Liver (tissue), 9 donors: Measurements from ENCODE around the gene SLC12A7. TPM values are rescaled to one million over a fixed set of nuclear protein-coding genes. Genes with fewer than 3 reads are reported as not detected.

ENCODE experiments used
- DNase-seq: peaks from one replicate; pipeline ENCODE4 v3.0.0-alpha.2; 2017; ENCODE audit warnings: low spot score
- H3K27ac ChIP-seq, 2 donors: one replicate each; pipeline ENCODE4 v1.7.0; 2013; ENCODE audit warnings: inconsistent platforms in 2 of 2, low read length in 2 of 2, control low read depth in 1 of 2, low read depth in 1 of 2, mild to moderate bottlenecking in 1 of 2
- H3K27me3 ChIP-seq, 4 donors: one replicate each; pipeline versions ENCODE4 v1.6.1 to v1.7.0; 2013; ENCODE audit warnings: low read length in 3 of 4, inconsistent platforms in 1 of 4, mild to moderate bottlenecking in 1 of 4, moderate library complexity in 1 of 4; ENCODE audit not compliant: control insufficient read depth in 4 of 4, insufficient read depth in 4 of 4
- H3K36me3 ChIP-seq, 4 donors: one replicate each; pipeline versions ENCODE4 v1.6.1 to v1.7.0; 2013; ENCODE audit warnings: low read length in 3 of 4, mild to moderate bottlenecking in 3 of 4, low read depth in 1 of 4, moderate library complexity in 1 of 4; ENCODE audit not compliant: control insufficient read depth in 4 of 4, insufficient read depth in 3 of 4
- H3K4me1 ChIP-seq, 4 donors: one replicate each; pipeline versions ENCODE4 v1.6.1 to v1.7.0; 2013; ENCODE audit warnings: low read length in 3 of 4, mild to moderate bottlenecking in 3 of 4, moderate library complexity in 1 of 4; ENCODE audit not compliant: control insufficient read depth in 4 of 4, insufficient read depth in 4 of 4
- H3K4me3 ChIP-seq, 3 donors: one replicate each; pipeline versions ENCODE4 v1.6.1 to v1.7.0; 2013; ENCODE audit warnings: low read length in 3 of 3, control low read depth in 1 of 3, low read depth in 1 of 3, mild to moderate bottlenecking in 1 of 3
- H3K9ac ChIP-seq, 2 donors: one replicate each; pipeline ENCODE4 v1.7.0; 2013; ENCODE audit warnings: low read length in 2 of 2, mild to moderate bottlenecking in 2 of 2, moderate library complexity in 2 of 2, control low read depth in 1 of 2, low read depth in 1 of 2
- H3K9me3 ChIP-seq, 4 donors: one replicate each; pipeline versions ENCODE4 v1.6.1 to v1.7.0; 2013; ENCODE audit warnings: low read length in 3 of 4; ENCODE audit not compliant: control insufficient read depth in 4 of 4
- ATF3 ChIP-seq: IDR thresholded peaks from 2 replicates; pipeline ENCODE4 v1.6.1; 2016; ENCODE audit warnings: antibody characterized with exemption
- FOXA1 ChIP-seq: IDR thresholded peaks from 2 replicates; pipeline ENCODE4 v1.6.1; 2016; ENCODE audit warnings: antibody characterized with exemption
- FOXA2 ChIP-seq: IDR thresholded peaks from 2 replicates; pipeline ENCODE4 v1.6.1; 2016; ENCODE audit warnings: antibody characterized with exemption
- HNF4A ChIP-seq, 2 donors: conservative IDR thresholded peaks; 2 replicates each; pipeline ENCODE4 v1.6.1; 2016; ENCODE audit warnings: antibody characterized with exemption in 2 of 2, mild to moderate bottlenecking in 2 of 2
- HNF4G ChIP-seq: IDR thresholded peaks from 2 replicates; pipeline ENCODE4 v1.6.1; 2016; ENCODE audit warnings: antibody characterized with exemption
- JUND ChIP-seq, 2 donors: IDR thresholded peaks; 2 replicates each; pipeline ENCODE4 v1.6.1; 2016; ENCODE audit warnings: antibody characterized with exemption in 2 of 2
- RAD21 ChIP-seq, 2 donors: IDR thresholded peaks; 2 replicates each; pipeline ENCODE4 v1.6.1; 2016; ENCODE audit warnings: antibody characterized with exemption in 2 of 2, mild to moderate bottlenecking in 2 of 2
- RXRA ChIP-seq, 2 donors: IDR thresholded peaks; 2 replicates each; pipeline ENCODE4 v1.6.1; 2017 to 2018; ENCODE audit warnings: antibody characterized with exemption in 2 of 2, mild to moderate bottlenecking in 1 of 2
- SP1 ChIP-seq: IDR thresholded peaks from 2 replicates; pipeline ENCODE4 v1.6.1; 2018; ENCODE audit warnings: antibody characterized with exemption, mild to moderate bottlenecking
- TAF1 ChIP-seq: conservative IDR thresholded peaks from 2 replicates; pipeline ENCODE4 v1.6.1; 2016; ENCODE audit warnings: antibody characterized with exemption, mild to moderate bottlenecking
- YY1 ChIP-seq: IDR thresholded peaks from 2 replicates; pipeline ENCODE4 v1.6.1; 2016; ENCODE audit warnings: antibody characterized with exemption, mild to moderate bottlenecking
- ZBTB33 ChIP-seq: IDR thresholded peaks from 2 replicates; pipeline ENCODE4 v1.6.1; 2016; ENCODE audit warnings: antibody characterized with exemption
- WGBS: extraction: QIAGEN DNeasy Blood & Tissue Kit; methylation state at CpG from one replicate; pipeline ENCODE4 v1.1.7; 2013; 5-methylcytosine and 5-hydroxymethylcytosine counted together
- polyA plus RNA-seq, 2 donors: library from polyadenylated mRNA; stranded (reverse) in 1 of 2; unstranded in 1 of 2; fragments of 200-250 nt in 1 of 2; fragments of >200 nt in 1 of 2; fragmentation: Nextera tagmentation in 1 of 2; extraction: Ambion mirVana in 1 of 2; gene quantifications; one replicate each; pipeline versions ENCODE4 v1.2.1 to v1.2.3, GENCODE V29; 2013 to 2015
- total RNA-seq, 2 donors: library from RNA; depleted of rRNA; stranded (reverse); fragments of >200 nt; gene quantifications; one replicate each; pipeline ENCODE4 v1.2.3, GENCODE V29; 2014
- TF ChIP-seq, protein P1 (sequence below): IDR thresholded peaks from 2 replicates; pipeline ENCODE4 v1.6.1; 2016; ENCODE audit warnings: antibody characterized with exemption, mild to moderate bottlenecking
- donor health status: healthy.
- donor health status: healthy.
- donor health status: healthy.
- donor health status: healthy.
- donor health status: healthy.

The SLC12A7 gene
- total and polyA plus RNA-seq, 4 donors, result 12.3 to 64.2 (median 28.9) TPM

GRCh38 chr5:1047332-1047965 is 64.4 kb downstream of the SLC12A7 start:
- TF ChIP-seq JUND (IDR thresholded peaks at IDR 0.05), result no peak
- no peak for TF ChIP-seq HNF4G
- TF ChIP-seq SP1, result no peak
- TF ChIP-seq FOXA2, result no peak
- TF ChIP-seq, protein P1, sequence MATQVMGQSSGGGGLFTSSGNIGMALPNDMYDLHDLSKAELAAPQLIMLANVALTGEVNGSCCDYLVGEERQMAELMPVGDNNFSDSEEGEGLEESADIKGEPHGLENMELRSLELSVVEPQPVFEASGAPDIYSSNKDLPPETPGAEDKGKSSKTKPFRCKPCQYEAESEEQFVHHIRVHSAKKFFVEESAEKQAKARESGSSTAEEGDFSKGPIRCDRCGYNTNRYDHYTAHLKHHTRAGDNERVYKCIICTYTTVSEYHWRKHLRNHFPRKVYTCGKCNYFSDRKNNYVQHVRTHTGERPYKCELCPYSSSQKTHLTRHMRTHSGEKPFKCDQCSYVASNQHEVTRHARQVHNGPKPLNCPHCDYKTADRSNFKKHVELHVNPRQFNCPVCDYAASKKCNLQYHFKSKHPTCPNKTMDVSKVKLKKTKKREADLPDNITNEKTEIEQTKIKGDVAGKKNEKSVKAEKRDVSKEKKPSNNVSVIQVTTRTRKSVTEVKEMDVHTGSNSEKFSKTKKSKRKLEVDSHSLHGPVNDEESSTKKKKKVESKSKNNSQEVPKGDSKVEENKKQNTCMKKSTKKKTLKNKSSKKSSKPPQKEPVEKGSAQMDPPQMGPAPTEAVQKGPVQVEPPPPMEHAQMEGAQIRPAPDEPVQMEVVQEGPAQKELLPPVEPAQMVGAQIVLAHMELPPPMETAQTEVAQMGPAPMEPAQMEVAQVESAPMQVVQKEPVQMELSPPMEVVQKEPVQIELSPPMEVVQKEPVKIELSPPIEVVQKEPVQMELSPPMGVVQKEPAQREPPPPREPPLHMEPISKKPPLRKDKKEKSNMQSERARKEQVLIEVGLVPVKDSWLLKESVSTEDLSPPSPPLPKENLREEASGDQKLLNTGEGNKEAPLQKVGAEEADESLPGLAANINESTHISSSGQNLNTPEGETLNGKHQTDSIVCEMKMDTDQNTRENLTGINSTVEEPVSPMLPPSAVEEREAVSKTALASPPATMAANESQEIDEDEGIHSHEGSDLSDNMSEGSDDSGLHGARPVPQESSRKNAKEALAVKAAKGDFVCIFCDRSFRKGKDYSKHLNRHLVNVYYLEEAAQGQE, result no peak
- no peak for TF ChIP-seq FOXA1
- TF ChIP-seq ZBTB33, result no peak
- no peak for TF ChIP-seq RAD21 (IDR thresholded peaks at IDR 0.05)
- no peak for TF ChIP-seq RXRA (IDR thresholded peaks at IDR 0.05)
- TF ChIP-seq ATF3, result no peak
- TF ChIP-seq YY1, result no peak
- no peak for TF ChIP-seq TAF1
- no peak for TF ChIP-seq HNF4A (conservative IDR thresholded peaks at IDR 0.05)
- WGBS, result 95% methylated on average over 11 of the region's 11 CpGs
- no peak overlapping the region for H3K27ac ChIP-seq
- no peaks in the 10 kb centered on the region for H3K4me1 ChIP-seq
- H3K36me3 ChIP-seq, result peaks cover 0 to 17% (median 11%) of the 10 kb centered on the region in 4 donors
- no peak for DNase-seq
- no peaks in the 10 kb centered on the region for H3K27me3 ChIP-seq
- no peak overlapping the region for H3K4me3 ChIP-seq
- no peaks in the 10 kb centered on the region for H3K9me3 ChIP-seq
- H3K9ac ChIP-seq, result no peak overlapping the region

DNA sequence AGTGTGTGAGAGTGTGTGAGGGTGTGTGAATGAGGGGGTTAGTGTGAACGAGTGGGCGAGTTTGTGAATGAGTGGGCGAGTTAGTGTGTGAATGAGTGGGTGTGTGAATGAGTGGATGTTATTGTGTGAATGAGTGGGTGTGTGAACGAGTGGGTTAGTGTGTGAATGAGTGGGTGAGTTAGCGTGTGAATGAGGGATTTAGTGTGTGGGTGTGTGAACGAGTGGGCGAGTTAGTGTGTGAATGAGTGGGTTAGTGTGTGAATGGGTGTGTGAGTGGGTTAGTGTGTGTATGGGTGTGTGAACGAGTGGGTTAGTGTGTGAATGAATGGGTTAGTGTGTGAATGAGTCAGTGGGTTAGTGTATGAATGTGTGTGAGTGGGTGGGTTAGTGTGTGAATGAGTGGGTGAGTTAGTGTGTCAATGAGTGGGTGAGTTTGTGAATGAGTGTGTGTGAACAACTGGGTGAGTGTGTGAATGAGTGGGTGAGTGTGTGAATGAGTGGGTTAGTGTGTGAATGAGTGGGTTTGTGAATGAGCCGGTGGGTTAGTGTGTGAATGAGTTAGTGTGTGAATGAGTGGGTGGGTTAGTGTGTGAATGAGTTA is 65.8 kb downstream of the SLC12A7 start:
- Histone ChIP-seq H3K27ac (no peak overlapping the region), H3K27me3 (no peaks in the 10 kb centered on the region), H3K9me3 (no peaks in the 10 kb centered on the region), H3K4me1 (no peaks in the 10 kb centered on the region), H3K9ac (no peak overlapping the region), H3K4me3 (no peak overlapping the region), H3K36me3 (peaks cover 0 to 6% (median 0%) of the 10 kb centered on the region in 4 donors)
- no peak for TF ChIP-seq YY1
- TF ChIP-seq JUND (IDR thresholded peaks at IDR 0.05), result no peak
- TF ChIP-seq FOXA2, result no peak
- no peak for TF ChIP-seq FOXA1
- WGBS, result 90% methylated on average over 9 of the region's 9 CpGs
- no peak for DNase-seq
